ENCODE measurements around the gene RAB7A.

DNA sequence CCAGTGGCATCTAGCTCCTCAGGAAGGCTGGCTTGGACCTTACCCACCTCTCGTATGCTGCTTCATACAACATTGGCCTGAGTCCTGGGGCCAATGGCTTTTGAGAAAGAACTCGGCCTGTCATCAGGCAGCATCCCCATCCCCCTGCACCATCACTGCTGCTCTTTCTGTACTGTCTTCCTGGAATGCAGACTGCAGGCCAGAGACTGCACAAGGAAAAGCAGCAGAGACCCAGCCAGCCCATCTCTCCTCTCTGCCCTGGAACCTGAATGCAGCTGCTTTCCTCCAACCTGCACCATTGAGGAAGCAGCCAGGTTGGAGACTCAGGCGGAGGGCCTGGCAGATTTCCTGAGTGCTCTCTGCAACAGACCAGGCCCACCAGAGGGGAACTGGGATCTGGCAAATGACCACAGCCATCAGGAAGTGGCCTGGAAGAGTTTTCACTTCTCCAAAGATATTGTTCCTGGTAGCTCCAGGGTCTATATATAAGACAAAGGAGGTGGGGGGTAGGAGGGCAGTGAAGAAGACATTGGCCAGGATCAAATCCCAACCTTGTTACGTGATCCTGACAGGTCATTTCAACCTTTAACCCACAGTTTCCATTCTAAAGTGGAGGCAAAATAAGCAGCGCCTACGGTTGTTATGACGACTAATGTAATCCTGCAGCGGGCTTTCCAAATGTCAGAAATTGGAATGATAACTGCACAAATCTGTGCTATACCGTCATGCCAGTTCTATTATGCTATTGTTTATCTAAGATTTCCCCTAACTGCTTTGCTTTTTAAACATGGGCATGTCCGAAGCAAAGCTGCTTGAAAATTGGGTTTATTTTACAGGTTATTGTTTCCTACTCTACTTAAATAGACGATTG is 24.4 kb upstream of the RAB7A start:
- TF ChIP-seq, protein P1, sequence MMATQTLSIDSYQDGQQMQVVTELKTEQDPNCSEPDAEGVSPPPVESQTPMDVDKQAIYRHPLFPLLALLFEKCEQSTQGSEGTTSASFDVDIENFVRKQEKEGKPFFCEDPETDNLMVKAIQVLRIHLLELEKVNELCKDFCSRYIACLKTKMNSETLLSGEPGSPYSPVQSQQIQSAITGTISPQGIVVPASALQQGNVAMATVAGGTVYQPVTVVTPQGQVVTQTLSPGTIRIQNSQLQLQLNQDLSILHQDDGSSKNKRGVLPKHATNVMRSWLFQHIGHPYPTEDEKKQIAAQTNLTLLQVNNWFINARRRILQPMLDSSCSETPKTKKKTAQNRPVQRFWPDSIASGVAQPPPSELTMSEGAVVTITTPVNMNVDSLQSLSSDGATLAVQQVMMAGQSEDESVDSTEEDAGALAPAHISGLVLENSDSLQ (IDR thresholded peaks at IDR 0.05), result no peak
- TF ChIP-seq FOXM1 (IDR thresholded peaks at IDR 0.05; ENCODE audit: borderline replicate concordance) (no peak), TARDBP (IDR thresholded peaks at IDR 0.05) (no peak), BHLHE40 (IDR thresholded peaks at IDR 0.05; ENCODE audit: borderline replicate concordance) (no peak), ARNT (IDR thresholded peaks at IDR 0.05) (no peak), FOXA1 (IDR thresholded peaks at IDR 0.05) (no peak), SUZ12 (IDR thresholded peaks at IDR 0.05) (no peak)

Measured in HEK293T (cell line).